ENCODE data around the gene PJA1.

The PJA1 gene

GRCh38 chrX:69165087-69165651 lies at the start of gene PJA1:
Gene PJA1, minus strand, starts transcription at chrX:69165453. Its CDS starts 2,380 bp downstream, at chrX:69163073.
- Histone ChIP-seq H3K4me1 (ENCODE audit: control insufficient read depth, low read depth, low read length) (peaks cover 11% of the 10 kb centered on the region), H3K36me3 (ENCODE audit: control insufficient read depth, low read depth, low read length) (peaks cover 27% of the 10 kb centered on the region), H3K9ac (ENCODE audit: low read length) (peak within 1 kb of the TSS; percentile 73), H3K9me3 (ENCODE audit: control insufficient read depth, low read depth, low read length) (no peaks in the 10 kb centered on the region), H3K27ac (ENCODE audit: low read length) (no peak within 1 kb of the TSS), H3K4me3 (ENCODE audit: low read length) (peak within 1 kb of the TSS; percentile 93), H3K27me3 (ENCODE audit: control insufficient read depth, insufficient read depth, low read length) (no peaks in the 10 kb centered on the region)

- no peak overlapping the region for H3K9ac ChIP-seq (ENCODE audit: low read length)
- H3K27me3 ChIP-seq (ENCODE audit: control insufficient read depth, insufficient read depth, low read length): no peaks in the 10 kb centered on the region
- peaks cover under 1% of the 10 kb centered on the region for H3K4me1 ChIP-seq (ENCODE audit: control insufficient read depth, low read depth, low read length)
- H3K27ac ChIP-seq (ENCODE audit: low read length): no peak overlapping the region
- H3K4me3 ChIP-seq (ENCODE audit: low read length): no peak overlapping the region
- no peaks in the 10 kb centered on the region for H3K36me3 ChIP-seq (ENCODE audit: control insufficient read depth, low read depth, low read length)
- H3K9me3 ChIP-seq (ENCODE audit: control insufficient read depth, low read depth, low read length): no peaks in the 10 kb centered on the region
These were observed 49.2 kb upstream of the PJA1 start for GRCh38 chrX:69214463-69214862.

- H3K27me3 ChIP-seq (ENCODE audit: control insufficient read depth, insufficient read depth, low read length): no peaks in the 10 kb centered on the region
- no peak overlapping the region for H3K27ac ChIP-seq (ENCODE audit: low read length)
- no peak overlapping the region for H3K9ac ChIP-seq (ENCODE audit: low read length)
- H3K36me3 ChIP-seq (ENCODE audit: control insufficient read depth, low read depth, low read length): no peaks in the 10 kb centered on the region
- no peaks in the 10 kb centered on the region for H3K4me1 ChIP-seq (ENCODE audit: control insufficient read depth, low read depth, low read length)
- no peaks in the 10 kb centered on the region for H3K9me3 ChIP-seq (ENCODE audit: control insufficient read depth, low read depth, low read length)
- H3K4me3 ChIP-seq (ENCODE audit: low read length): no peak overlapping the region
These were observed 46.4 kb upstream of the PJA1 start for GRCh38 chrX:69211701-69212100.

- no peaks in the 10 kb centered on the region for H3K9me3 ChIP-seq (ENCODE audit: control insufficient read depth, low read depth, low read length)
These were observed 45.3 kb upstream of the PJA1 start for GRCh38 chrX:69210581-69210980.

GRCh38 chrX:69207216-69207615 lies 42.0 kb upstream of the PJA1 start:
- H3K4me1 ChIP-seq (ENCODE audit: control insufficient read depth, low read depth, low read length): no peaks in the 10 kb centered on the region
- no peaks in the 10 kb centered on the region for H3K9me3 ChIP-seq (ENCODE audit: control insufficient read depth, low read depth, low read length)
- no peak overlapping the region for H3K27ac ChIP-seq (ENCODE audit: low read length)
- no peak overlapping the region for H3K9ac ChIP-seq (ENCODE audit: low read length)
- no peak overlapping the region for H3K4me3 ChIP-seq (ENCODE audit: low read length)
- no peaks in the 10 kb centered on the region for H3K36me3 ChIP-seq (ENCODE audit: control insufficient read depth, low read depth, low read length)
- H3K27me3 ChIP-seq (ENCODE audit: control insufficient read depth, insufficient read depth, low read length): no peaks in the 10 kb centered on the region

More at GRCh38 chrX:69210581-69210980, 45.3 kb upstream of the PJA1 start:
- Histone ChIP-seq H3K4me1 (ENCODE audit: control insufficient read depth, low read depth, low read length) (no peaks in the 10 kb centered on the region), H3K27ac (ENCODE audit: low read length) (no peak overlapping the region), H3K27me3 (ENCODE audit: control insufficient read depth, insufficient read depth, low read length) (no peaks in the 10 kb centered on the region), H3K9ac (ENCODE audit: low read length) (no peak overlapping the region), H3K36me3 (ENCODE audit: control insufficient read depth, low read depth, low read length) (no peaks in the 10 kb centered on the region), H3K4me3 (ENCODE audit: low read length) (no peak overlapping the region)

- Histone ChIP-seq H3K27me3 (ENCODE audit: control insufficient read depth, insufficient read depth, low read length) (no peaks in the 10 kb centered on the region), H3K9ac (ENCODE audit: low read length) (no peak overlapping the region), H3K4me3 (ENCODE audit: low read length) (no peak overlapping the region), H3K27ac (ENCODE audit: low read length) (no peak overlapping the region), H3K36me3 (ENCODE audit: control insufficient read depth, low read depth, low read length) (no peaks in the 10 kb centered on the region), H3K9me3 (ENCODE audit: control insufficient read depth, low read depth, low read length) (no peaks in the 10 kb centered on the region), H3K4me1 (ENCODE audit: control insufficient read depth, low read depth, low read length) (no peaks in the 10 kb centered on the region)
These were observed 38.4 kb upstream of the PJA1 start for GRCh38 chrX:69203638-69204037.

- Histone ChIP-seq H3K27ac (ENCODE audit: low read length) (no peak overlapping the region), H3K4me1 (ENCODE audit: control insufficient read depth, low read depth, low read length) (no peaks in the 10 kb centered on the region), H3K27me3 (ENCODE audit: control insufficient read depth, insufficient read depth, low read length) (no peaks in the 10 kb centered on the region), H3K4me3 (ENCODE audit: low read length) (no peak overlapping the region), H3K36me3 (ENCODE audit: control insufficient read depth, low read depth, low read length) (no peaks in the 10 kb centered on the region), H3K9ac (ENCODE audit: low read length) (no peak overlapping the region), H3K9me3 (ENCODE audit: control insufficient read depth, low read depth, low read length) (no peaks in the 10 kb centered on the region)
These were observed 32.4 kb upstream of the PJA1 start for GRCh38 chrX:69197690-69198089.

- no peaks in the 10 kb centered on the region for H3K4me1 ChIP-seq (ENCODE audit: control insufficient read depth, low read depth, low read length)
- H3K27me3 ChIP-seq (ENCODE audit: control insufficient read depth, insufficient read depth, low read length): no peaks in the 10 kb centered on the region
- no peak overlapping the region for H3K27ac ChIP-seq (ENCODE audit: low read length)
- H3K4me3 ChIP-seq (ENCODE audit: low read length): no peak overlapping the region
- no peaks in the 10 kb centered on the region for H3K36me3 ChIP-seq (ENCODE audit: control insufficient read depth, low read depth, low read length)
- H3K9me3 ChIP-seq (ENCODE audit: control insufficient read depth, low read depth, low read length): no peaks in the 10 kb centered on the region
- H3K9ac ChIP-seq (ENCODE audit: low read length): no peak overlapping the region
These were observed 31.4 kb upstream of the PJA1 start for GRCh38 chrX:69196666-69197065.

- H3K27ac ChIP-seq (ENCODE audit: low read length): no peak overlapping the region
- no peak overlapping the region for H3K9ac ChIP-seq (ENCODE audit: low read length)
- H3K9me3 ChIP-seq (ENCODE audit: control insufficient read depth, low read depth, low read length): no peaks in the 10 kb centered on the region
- H3K4me3 ChIP-seq (ENCODE audit: low read length): no peak overlapping the region
- H3K27me3 ChIP-seq (ENCODE audit: control insufficient read depth, insufficient read depth, low read length): no peaks in the 10 kb centered on the region
- no peaks in the 10 kb centered on the region for H3K4me1 ChIP-seq (ENCODE audit: control insufficient read depth, low read depth, low read length)
- H3K36me3 ChIP-seq (ENCODE audit: control insufficient read depth, low read depth, low read length): no peaks in the 10 kb centered on the region
These were observed 30.6 kb upstream of the PJA1 start for GRCh38 chrX:69195810-69196209.

GRCh38 chrX:69195192-69195591 lies 29.9 kb upstream of the PJA1 start:
- Histone ChIP-seq H3K4me1 (ENCODE audit: control insufficient read depth, low read depth, low read length) (no peaks in the 10 kb centered on the region), H3K9ac (ENCODE audit: low read length) (no peak overlapping the region), H3K27ac (ENCODE audit: low read length) (no peak overlapping the region), H3K36me3 (ENCODE audit: control insufficient read depth, low read depth, low read length) (no peaks in the 10 kb centered on the region), H3K4me3 (ENCODE audit: low read length) (no peak overlapping the region), H3K27me3 (ENCODE audit: control insufficient read depth, insufficient read depth, low read length) (no peaks in the 10 kb centered on the region), H3K9me3 (ENCODE audit: control insufficient read depth, low read depth, low read length) (no peaks in the 10 kb centered on the region)

GRCh38 chrX:69192603-69193002 lies 27.4 kb upstream of the PJA1 start:
- H3K9me3 ChIP-seq (ENCODE audit: control insufficient read depth, low read depth, low read length): no peaks in the 10 kb centered on the region
- no peaks in the 10 kb centered on the region for H3K27me3 ChIP-seq (ENCODE audit: control insufficient read depth, insufficient read depth, low read length)
- H3K9ac ChIP-seq (ENCODE audit: low read length): no peak overlapping the region
- H3K27ac ChIP-seq (ENCODE audit: low read length): no peak overlapping the region
- no peak overlapping the region for H3K4me3 ChIP-seq (ENCODE audit: low read length)
- H3K4me1 ChIP-seq (ENCODE audit: control insufficient read depth, low read depth, low read length): peaks cover 3% of the 10 kb centered on the region
- H3K36me3 ChIP-seq (ENCODE audit: control insufficient read depth, low read depth, low read length): no peaks in the 10 kb centered on the region

GRCh38 chrX:69189576-69190371 lies 24.5 kb upstream of the PJA1 start:
- no peak overlapping the region for H3K9ac ChIP-seq (ENCODE audit: low read length)
- no peaks in the 10 kb centered on the region for H3K27me3 ChIP-seq (ENCODE audit: control insufficient read depth, insufficient read depth, low read length)
- H3K27ac ChIP-seq (ENCODE audit: low read length): no peak overlapping the region
- H3K9me3 ChIP-seq (ENCODE audit: control insufficient read depth, low read depth, low read length): no peaks in the 10 kb centered on the region
- H3K4me3 ChIP-seq (ENCODE audit: low read length): no peak overlapping the region
- peaks cover 3% of the 10 kb centered on the region for H3K4me1 ChIP-seq (ENCODE audit: control insufficient read depth, low read depth, low read length)
- H3K36me3 ChIP-seq (ENCODE audit: control insufficient read depth, low read depth, low read length): no peaks in the 10 kb centered on the region

Measured in iPS-18a (cell line).